HepG2 (cell line): ENCODE data around the gene RFTN1.

Experiments used
- KDM4B ChIP-seq: sonication (generic); formaldehyde crosslinking; IDR thresholded peaks from 2 replicates; pipeline ENCODE4 v1.4.0; 2020; ENCODE audit warnings: missing genetic modification reagents
- RBM39 ChIP-seq: fragments of 200-400 bp; formaldehyde crosslinking; IDR thresholded peaks from one replicate; pipeline ENCODE4 v1.6.1; 2018; ENCODE audit warnings: antibody characterized with exemption, mild to moderate bottlenecking, low read depth, low read length; ENCODE audit not compliant: poor library complexity, severe bottlenecking
- YEATS2 ChIP-seq: sonication (generic); formaldehyde crosslinking; IDR thresholded peaks from 2 replicates; pipeline ENCODE4 v1.4.0; 2020; ENCODE audit warnings: missing genetic modification reagents, borderline replicate concordance
- ZFX ChIP-seq: sonication (generic); formaldehyde crosslinking; IDR thresholded peaks from 2 replicates; pipeline ENCODE4 v1.4.0; 2020; ENCODE audit warnings: mild to moderate bottlenecking, low read depth, missing genetic modification reagents, moderate library complexity
- TF ChIP-seq, protein P1 (sequence below): sonication (generic); formaldehyde crosslinking; IDR thresholded peaks from 2 replicates; pipeline ENCODE4 v1.4.0; 2020; ENCODE audit warnings: mild to moderate bottlenecking, missing genetic modification reagents, borderline replicate concordance
- TF ChIP-seq, protein P2 (sequence below): sonication (generic); formaldehyde crosslinking; IDR thresholded peaks from 2 replicates; pipeline ENCODE4 v1.8.1; 2023; ENCODE audit warnings: mild to moderate bottlenecking, missing genetic modification reagents, borderline replicate concordance

DNA sequence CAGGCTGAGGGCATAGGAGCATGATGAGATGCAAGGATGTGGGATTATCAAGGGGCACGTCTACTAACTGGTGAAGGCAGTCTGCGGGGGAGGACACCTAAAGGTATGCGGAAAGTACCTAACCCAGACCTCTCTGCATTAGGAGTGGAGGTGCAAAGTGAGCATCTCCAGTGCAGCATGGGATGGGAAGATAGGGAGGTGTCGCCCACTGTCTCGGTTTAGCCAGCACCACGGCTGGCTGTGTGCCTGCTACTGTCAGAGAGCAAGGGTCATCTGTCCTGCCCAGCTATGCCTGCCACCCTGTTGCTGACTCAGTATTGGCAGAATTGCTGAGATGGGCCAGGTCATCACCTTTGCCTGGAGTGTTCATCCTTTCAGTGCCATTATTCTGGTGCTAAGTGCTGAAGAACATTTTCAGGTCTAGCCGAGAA lies 208.4 kb downstream of the RFTN1 start:
- TF ChIP-seq ZFX (no peak), KDM4B (CRISPR knock-in tag) (no peak), RBM39 (no peak), YEATS2 (CRISPR knock-in tag) (no peak)
- TF ChIP-seq, protein P1, sequence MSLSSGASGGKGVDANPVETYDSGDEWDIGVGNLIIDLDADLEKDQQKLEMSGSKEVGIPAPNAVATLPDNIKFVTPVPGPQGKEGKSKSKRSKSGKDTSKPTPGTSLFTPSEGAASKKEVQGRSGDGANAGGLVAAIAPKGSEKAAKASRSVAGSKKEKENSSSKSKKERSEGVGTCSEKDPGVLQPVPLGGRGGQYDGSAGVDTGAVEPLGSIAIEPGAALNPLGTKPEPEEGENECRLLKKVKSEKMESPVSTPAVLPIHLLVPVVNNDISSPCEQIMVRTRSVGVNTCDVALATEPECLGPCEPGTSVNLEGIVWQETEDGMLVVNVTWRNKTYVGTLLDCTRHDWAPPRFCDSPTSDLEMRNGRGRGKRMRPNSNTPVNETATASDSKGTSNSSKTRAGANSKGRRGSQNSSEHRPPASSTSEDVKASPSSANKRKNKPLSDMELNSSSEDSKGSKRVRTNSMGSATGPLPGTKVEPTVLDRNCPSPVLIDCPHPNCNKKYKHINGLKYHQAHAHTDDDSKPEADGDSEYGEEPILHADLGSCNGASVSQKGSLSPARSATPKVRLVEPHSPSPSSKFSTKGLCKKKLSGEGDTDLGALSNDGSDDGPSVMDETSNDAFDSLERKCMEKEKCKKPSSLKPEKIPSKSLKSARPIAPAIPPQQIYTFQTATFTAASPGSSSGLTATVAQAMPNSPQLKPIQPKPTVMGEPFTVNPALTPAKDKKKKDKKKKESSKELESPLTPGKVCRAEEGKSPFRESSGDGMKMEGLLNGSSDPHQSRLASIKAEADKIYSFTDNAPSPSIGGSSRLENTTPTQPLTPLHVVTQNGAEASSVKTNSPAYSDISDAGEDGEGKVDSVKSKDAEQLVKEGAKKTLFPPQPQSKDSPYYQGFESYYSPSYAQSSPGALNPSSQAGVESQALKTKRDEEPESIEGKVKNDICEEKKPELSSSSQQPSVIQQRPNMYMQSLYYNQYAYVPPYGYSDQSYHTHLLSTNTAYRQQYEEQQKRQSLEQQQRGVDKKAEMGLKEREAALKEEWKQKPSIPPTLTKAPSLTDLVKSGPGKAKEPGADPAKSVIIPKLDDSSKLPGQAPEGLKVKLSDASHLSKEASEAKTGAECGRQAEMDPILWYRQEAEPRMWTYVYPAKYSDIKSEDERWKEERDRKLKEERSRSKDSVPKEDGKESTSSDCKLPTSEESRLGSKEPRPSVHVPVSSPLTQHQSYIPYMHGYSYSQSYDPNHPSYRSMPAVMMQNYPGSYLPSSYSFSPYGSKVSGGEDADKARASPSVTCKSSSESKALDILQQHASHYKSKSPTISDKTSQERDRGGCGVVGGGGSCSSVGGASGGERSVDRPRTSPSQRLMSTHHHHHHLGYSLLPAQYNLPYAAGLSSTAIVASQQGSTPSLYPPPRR (CRISPR knock-in tag): no peak
- TF ChIP-seq, protein P2, sequence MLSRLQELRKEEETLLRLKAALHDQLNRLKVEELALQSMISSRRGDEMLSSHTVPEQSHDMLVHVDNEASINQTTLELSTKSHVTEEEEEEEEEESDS (CRISPR knock-in tag): no peak
